IMR-90 (cell line): ENCODE data around the gene TMEM135. TPM values are rescaled to one million over a fixed set of nuclear protein-coding genes. Genes with fewer than 3 reads are reported as not detected.

Experiments
- ATAC-seq: fragments of 200-7000 bp; cut with Tn5 transposase; 2 replicates; pipeline ENCODE4 v1.9.1; 2020; ENCODE audit warnings: low read depth, mild to moderate bottlenecking, moderate library complexity
- BruUV-seq: library from RNA; stranded (reverse); fragments of 400-500 nt; replicated peaks from 2 replicates; lab custom pipeline; 2021; lab: Mats Ljungman, UMichigan
- CTCF ChIA-PET: fragments of 300-600 bp; formaldehyde crosslinking; extraction: SDS; loops from one replicate; lab custom pipeline; 2021; ENCODE audit warnings: antibody characterized with exemption; lab: Yijun Ruan, JAX
- POLR2A ChIA-PET: fragments of 300-600 bp; sonication (Branson Sonifier 250); formaldehyde crosslinking; loops from one replicate; lab custom pipeline; 2022; ENCODE audit warnings: antibody characterized with exemption; ENCODE audit not compliant: unreplicated experiment; lab: Charles Lee
- DNase-seq: peaks from one replicate; pipeline ENCODE4 v3.0.0; 2013
- H2AFZ ChIP-seq: replicated peaks from 2 replicates; pipeline ENCODE3; 2013; ENCODE audit warnings: low read length, mild to moderate bottlenecking; ENCODE audit not compliant: poor library complexity
- H2AK5ac ChIP-seq: 2 replicates; pipeline ENCODE4 v1.6.1; 2013; ENCODE audit warnings: low read depth, low read length, inconsistent platforms
- H2AK9ac ChIP-seq: replicated peaks from 2 replicates; pipeline ENCODE3; 2013; ENCODE audit warnings: mild to moderate bottlenecking, low read depth, low read length, moderate library complexity; ENCODE audit not compliant: poor library complexity
- H2BK120ac ChIP-seq: 2 replicates; pipeline ENCODE4 v1.6.1; 2013; ENCODE audit warnings: low read depth, low read length, inconsistent platforms
- H2BK15ac ChIP-seq: 3 replicates; pipeline ENCODE4 v1.6.1; 2013; ENCODE audit warnings: low read depth, low read length, inconsistent platforms
- H2BK20ac ChIP-seq: 2 replicates; pipeline ENCODE4 v1.6.1; 2013; ENCODE audit warnings: low read depth, mild to moderate bottlenecking, inconsistent platforms, low read length, moderate library complexity
- H2BK5ac ChIP-seq: 2 replicates; pipeline ENCODE4 v1.6.1; 2013; ENCODE audit warnings: mild to moderate bottlenecking, low read depth, low read length, inconsistent platforms; ENCODE audit not compliant: poor library complexity, severe bottlenecking
- H3K14ac ChIP-seq: replicated peaks from 2 replicates; pipeline ENCODE4 v1.6.1; 2013; ENCODE audit warnings: low read depth, low read length, inconsistent platforms
- H3K18ac ChIP-seq: 2 replicates; pipeline ENCODE4 v1.6.1; 2013; ENCODE audit warnings: low read depth, low read length, control low read depth
- H3K23ac ChIP-seq: 2 replicates; pipeline ENCODE4 v1.6.1; 2013; ENCODE audit warnings: low read depth, low read length, inconsistent platforms
- H3K27ac ChIP-seq: 2 replicates; pipeline ENCODE4 v1.5.1; 2013; ENCODE audit warnings: mild to moderate bottlenecking, control low read depth, low read length; ENCODE audit not compliant: insufficient read depth
- H3K27me3 ChIP-seq: 2 replicates; pipeline ENCODE4 v1.6.1; 2013; ENCODE audit warnings: low read length; ENCODE audit not compliant: control insufficient read depth, insufficient read depth
- H3K36me3 ChIP-seq: 2 replicates; pipeline ENCODE4 v1.6.1; 2013; ENCODE audit warnings: low read length, mixed read lengths; ENCODE audit not compliant: control insufficient read depth, insufficient read depth
- H3K4ac ChIP-seq: 2 replicates; pipeline ENCODE4 v1.6.1; 2013; ENCODE audit warnings: low read depth, low read length, inconsistent platforms
- H3K4me1 ChIP-seq: 2 replicates; pipeline ENCODE4 v1.6.1; 2013; ENCODE audit warnings: low read length, mixed read lengths; ENCODE audit not compliant: control insufficient read depth, insufficient read depth
- H3K4me2 ChIP-seq: 2 replicates; pipeline ENCODE4 v1.6.1; 2013; ENCODE audit warnings: low read depth, mild to moderate bottlenecking, control low read depth, low read length, moderate library complexity
- H3K4me3 ChIP-seq: 2 replicates; pipeline ENCODE4 v1.5.1; 2013; ENCODE audit warnings: low read depth, mild to moderate bottlenecking, control low read depth, low read length, moderate library complexity; ENCODE audit not compliant: insufficient read depth
- H3K56ac ChIP-seq: 2 replicates; pipeline ENCODE4 v1.6.1; 2013; ENCODE audit warnings: low read length, inconsistent platforms; ENCODE audit not compliant: insufficient read depth; ENCODE audit errors: extremely low read depth
- H3K79me1 ChIP-seq, 2 experiments: 2 replicates each; pipeline ENCODE4 v1.6.1; 2013; ENCODE audit warnings: low read length in 2 of 2, inconsistent platforms in 1 of 2, low read depth in 1 of 2
- H3K9ac ChIP-seq: 2 replicates; pipeline ENCODE4 v1.6.1; 2013; ENCODE audit warnings: low read depth, low read length, control low read depth
- H3K9me1 ChIP-seq: 2 replicates; pipeline ENCODE4 v1.6.1; 2013; ENCODE audit warnings: low read length, inconsistent platforms; ENCODE audit not compliant: insufficient read depth
- H3K9me3 ChIP-seq: 2 replicates; pipeline ENCODE4 v1.6.1; 2013; ENCODE audit warnings: low read length; ENCODE audit not compliant: control insufficient read depth, insufficient read depth
- H4K20me1 ChIP-seq: 2 replicates; pipeline ENCODE4 v1.6.1; 2013; ENCODE audit warnings: low read length, inconsistent platforms; ENCODE audit not compliant: insufficient read depth
- H4K5ac ChIP-seq: 2 replicates; pipeline ENCODE4 v1.6.1; 2013; ENCODE audit warnings: mild to moderate bottlenecking, low read depth, low read length, control low read depth
- H4K8ac ChIP-seq, 2 experiments: 2 replicates each; pipeline ENCODE4 v1.6.1; 2013; ENCODE audit warnings: low read depth in 2 of 2, low read length in 2 of 2, control low read depth in 1 of 2, inconsistent platforms in 1 of 2
- H4K91ac ChIP-seq: 2 replicates; pipeline ENCODE4 v1.6.1; 2013; ENCODE audit warnings: low read depth, low read length, inconsistent platforms; ENCODE audit not compliant: insufficient read depth
- BHLHE40 ChIP-seq: fragments of 150-350 bp; IDR thresholded peaks from 2 replicates; pipeline ENCODE4 v1.6.1; 2016; ENCODE audit warnings: mild to moderate bottlenecking, low read depth, low read length
- CEBPB ChIP-seq: IDR thresholded peaks from 2 replicates; pipeline ENCODE4 v1.6.1; 2012; ENCODE audit warnings: low read depth, low read length, improper control_type of control experiment
- CHD1 ChIP-seq: IDR thresholded peaks from 2 replicates; pipeline ENCODE4 v1.6.1; 2012; ENCODE audit warnings: low read depth, low read length, improper control_type of control experiment
- CTCF ChIP-seq: conservative IDR thresholded peaks from 2 replicates; pipeline ENCODE4 v1.5.1; 2012; ENCODE audit warnings: mild to moderate bottlenecking, low read depth, low read length, improper control_type of control experiment
- ELK1 ChIP-seq: fragments of 150-350 bp; IDR thresholded peaks from 2 replicates; pipeline ENCODE4 v1.6.1; 2016; ENCODE audit warnings: low read depth, mild to moderate bottlenecking, low read length, moderate library complexity, borderline replicate concordance
- FOS ChIP-seq: fragments of 150-350 bp; IDR thresholded peaks from 2 replicates; pipeline ENCODE4 v1.6.1; 2016; ENCODE audit warnings: low read depth, low read length
- MAFK ChIP-seq: IDR thresholded peaks from 2 replicates; pipeline ENCODE4 v1.6.1; 2012; ENCODE audit warnings: low read depth, low read length, improper control_type of control experiment
- MAZ ChIP-seq: IDR thresholded peaks from 2 replicates; pipeline ENCODE4 v1.6.1; 2012; ENCODE audit warnings: low read depth, mild to moderate bottlenecking, low read length, improper control_type of control experiment, moderate library complexity, borderline replicate concordance
- MXI1 ChIP-seq: IDR thresholded peaks from 2 replicates; pipeline ENCODE4 v1.6.1; 2012; ENCODE audit warnings: low read depth, mild to moderate bottlenecking, low read length, moderate library complexity, borderline replicate concordance
- NFE2L2 ChIP-seq: fragments of 150-350 bp; IDR thresholded peaks from 2 replicates; pipeline ENCODE4 v1.6.1; 2016; ENCODE audit warnings: low read depth, mild to moderate bottlenecking, low read length
- POLR2A ChIP-seq: IDR thresholded peaks from 2 replicates; pipeline ENCODE4 v1.6.1; 2012; ENCODE audit warnings: mild to moderate bottlenecking, low read depth, low read length
- RAD21 ChIP-seq: IDR thresholded peaks from 2 replicates; pipeline ENCODE4 v1.6.1; 2012; ENCODE audit warnings: low read length, improper control_type of control experiment
- RCOR1 ChIP-seq: IDR thresholded peaks from 2 replicates; pipeline ENCODE4 v1.6.1; 2012; ENCODE audit warnings: mild to moderate bottlenecking, low read length, improper control_type of control experiment; ENCODE audit not compliant: insufficient replicate concordance
- RFX5 ChIP-seq: IDR thresholded peaks from 2 replicates; pipeline ENCODE4 v1.8.0; 2012; ENCODE audit warnings: low read depth, mild to moderate bottlenecking, low read length, moderate library complexity
- SMC3 ChIP-seq: fragments of 150-350 bp; IDR thresholded peaks from 2 replicates; pipeline ENCODE4 v1.6.1; 2016; ENCODE audit warnings: low read depth, mild to moderate bottlenecking, antibody characterized with exemption, low read length, moderate library complexity
- USF2 ChIP-seq: fragments of 150-350 bp; IDR thresholded peaks from 2 replicates; pipeline ENCODE4 v1.6.1; 2017; ENCODE audit warnings: mild to moderate bottlenecking, antibody characterized with exemption, low read length, low read depth
- dilution Hi-C: fragments of 300-500 bp; cut with HindIII; formaldehyde crosslinking; loops from one replicate; pipeline ENCODE4 v1.14.3; 2018; ENCODE audit warnings: low sequenced_read_pairs; ENCODE audit not compliant: unreplicated experiment
- in situ Hi-C: fragments of 300-500 bp; cut with MboI; formaldehyde crosslinking; loops from 3 replicates; pipeline ENCODE4 v1.14.3; 2019; ENCODE audit warnings: low sequenced_read_pairs, inconsistent platforms, mixed read lengths
- intact Hi-C: fragments of 100-400 bp; cut with micrococcal nuclease; formaldehyde crosslinking; loops from 2 replicates; pipeline ENCODE4 v1.10.0; 2022
- polyA plus RNA-seq, 3 experiments: library from polyadenylated mRNA; depleted of rRNA; stranded (reverse); fragments of >200 nt; gene quantifications; 2 replicates each; pipeline ENCODE4 v1.2.3, GENCODE V29; 2012; ENCODE audit warnings: low replicate concordance in 1 of 3
- total RNA-seq: library from RNA; depleted of rRNA; stranded (reverse); fragments of >200 nt; gene quantifications from 2 replicates; pipeline ENCODE4 v1.2.3, GENCODE V29; 2012

Gene TMEM135
- total and polyA plus RNA-seq, 2 of the 4 experiments (the other 2 are of a cell fraction): 3.9 to 5.9 TPM

- no peak for DNase-seq
- Histone ChIP-seq H3K36me3 (no peaks in the 10 kb centered on the region), H4K8ac (no peak overlapping the region), H3K56ac (no peak overlapping the region), H2BK20ac (no peak overlapping the region), H3K18ac (no peak overlapping the region), H2BK120ac (no peak overlapping the region), H3K27ac (no peak overlapping the region), H3K4ac (no peak overlapping the region), H3K27me3 (no peaks in the 10 kb centered on the region), H3K23ac (no peak overlapping the region), H2BK15ac (no peak overlapping the region), H3K9me1 (no peaks in the 10 kb centered on the region), H2AFZ (no peak overlapping the region), H4K91ac (no peak overlapping the region), H2AK9ac (no peak overlapping the region), H4K5ac (no peak overlapping the region), H3K9ac (no peak overlapping the region), H3K79me1 (no peaks in the 10 kb centered on the region), H3K14ac (no peak overlapping the region), H4K20me1 (no peaks in the 10 kb centered on the region), H3K9me3 (no peaks in the 10 kb centered on the region), H3K4me1 (no peaks in the 10 kb centered on the region), H3K4me2 (no peak overlapping the region), H3K4me3 (no peak overlapping the region), H2BK5ac (no peak overlapping the region), H2AK5ac (no peak overlapping the region)
- intact Hi-C loops: no loop called here
- in situ Hi-C loops: no loop called here
- ChIA-PET CTCF (no interaction called here), POLR2A (no interaction called here)
- no TSS peak for BruUV-seq
- no peak for ATAC-seq
- dilution Hi-C loops: no loop called here
- TF ChIP-seq CTCF (no peak), POLR2A (no peak), FOS (no peak), RAD21 (no peak), RCOR1 (no peak), CEBPB (no peak), BHLHE40 (no peak), RFX5 (no peak), SMC3 (no peak), MXI1 (no peak), CHD1 (no peak), USF2 (no peak), MAFK (no peak), MAZ (no peak), NFE2L2 (no peak), ELK1 (no peak)
Observed at GRCh38 chr11:87316491-87316890, 278.8 kb downstream of the TMEM135 start.
